HG03571 (cell line): Measurements from ENCODE around the gene PDE8A.
"Not testable (repeated sequence)": the region's sequence is repeated elsewhere in the genome, so short reads cannot be mapped to it uniquely, and the experiment has no call there.

Experiments
- ATAC-seq: cut with Tn5 transposase; IDR thresholded peaks from one replicate; pipeline ENCODE4 v1.9.1; 2021; ENCODE audit not compliant: unreplicated experiment

Gene PDE8A

GRCh38 chr15:84988909-84989644 lies 7.4 kb downstream of the PDE8A start:
- no peak for ATAC-seq

DNA sequence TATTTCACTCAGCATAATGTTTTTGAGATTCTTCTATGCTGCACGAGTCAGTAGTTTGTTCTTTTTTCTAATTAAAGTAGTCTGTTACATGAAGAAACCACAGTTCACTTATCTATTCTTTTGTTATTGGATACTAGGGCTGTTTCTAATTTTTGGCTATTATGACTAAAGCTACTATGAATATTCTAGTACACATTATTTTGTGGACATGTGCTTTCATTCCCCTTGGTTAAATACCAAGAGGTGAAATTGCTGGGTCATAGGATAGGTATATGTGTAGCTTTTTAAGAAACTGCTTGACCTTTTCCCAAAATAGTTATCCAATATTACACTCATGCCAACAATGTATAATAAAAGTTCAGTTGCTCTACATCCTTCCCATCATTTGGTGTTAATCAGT lies 8.9 kb downstream of the PDE8A start:
- no peak for ATAC-seq

- no peak for ATAC-seq
Measured at GRCh38 chr15:84991014-84991712, 9.5 kb downstream of the PDE8A start.

- ATAC-seq, result no peak
Measured at GRCh38 chr15:84992157-84992944, 10.7 kb downstream of the PDE8A start.

GRCh38 chr15:84996055-84996454 lies 14.4 kb downstream of the PDE8A start:
- ATAC-seq, result no peak

DNA sequence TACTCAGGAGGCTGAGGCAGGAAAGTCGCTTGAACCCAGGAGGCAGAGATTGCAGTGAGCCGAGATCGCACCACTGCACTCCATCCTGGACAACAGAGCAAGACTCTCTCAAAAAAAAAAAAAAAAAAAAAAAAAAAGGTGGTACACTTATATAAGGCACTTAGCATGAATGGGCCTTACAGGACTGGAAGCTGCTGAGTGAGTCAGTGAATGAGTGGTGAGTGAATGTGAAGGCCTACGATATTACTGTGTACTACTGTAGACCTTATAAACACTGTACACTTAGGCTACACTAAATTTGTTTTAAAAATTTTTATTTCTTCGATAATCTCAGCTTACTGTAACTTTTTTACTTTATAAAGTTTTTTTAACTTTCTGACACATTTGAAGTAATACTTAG lies 15.1 kb downstream of the PDE8A start:
- not testable (repeated sequence) for ATAC-seq

DNA sequence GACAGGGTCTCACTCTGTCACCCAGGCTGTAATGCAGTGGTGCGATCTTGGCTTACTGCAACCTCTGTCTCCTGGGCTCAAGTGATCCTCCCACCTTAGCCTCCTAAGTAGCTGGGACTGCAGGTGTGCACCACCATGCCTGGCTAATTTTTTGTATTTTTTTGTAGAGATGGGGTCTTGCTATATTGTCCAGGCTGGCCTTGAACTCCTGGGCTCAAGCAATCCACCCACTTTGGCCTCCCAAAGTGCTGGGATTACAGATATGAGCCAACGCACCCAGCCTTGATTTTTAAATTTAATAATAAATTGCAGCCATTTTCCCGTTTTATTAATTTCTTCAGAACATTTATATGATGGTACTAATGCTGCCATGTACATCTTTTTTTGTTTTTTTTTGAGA lies 15.6 kb downstream of the PDE8A start:
- ATAC-seq, result not testable (repeated sequence)

DNA sequence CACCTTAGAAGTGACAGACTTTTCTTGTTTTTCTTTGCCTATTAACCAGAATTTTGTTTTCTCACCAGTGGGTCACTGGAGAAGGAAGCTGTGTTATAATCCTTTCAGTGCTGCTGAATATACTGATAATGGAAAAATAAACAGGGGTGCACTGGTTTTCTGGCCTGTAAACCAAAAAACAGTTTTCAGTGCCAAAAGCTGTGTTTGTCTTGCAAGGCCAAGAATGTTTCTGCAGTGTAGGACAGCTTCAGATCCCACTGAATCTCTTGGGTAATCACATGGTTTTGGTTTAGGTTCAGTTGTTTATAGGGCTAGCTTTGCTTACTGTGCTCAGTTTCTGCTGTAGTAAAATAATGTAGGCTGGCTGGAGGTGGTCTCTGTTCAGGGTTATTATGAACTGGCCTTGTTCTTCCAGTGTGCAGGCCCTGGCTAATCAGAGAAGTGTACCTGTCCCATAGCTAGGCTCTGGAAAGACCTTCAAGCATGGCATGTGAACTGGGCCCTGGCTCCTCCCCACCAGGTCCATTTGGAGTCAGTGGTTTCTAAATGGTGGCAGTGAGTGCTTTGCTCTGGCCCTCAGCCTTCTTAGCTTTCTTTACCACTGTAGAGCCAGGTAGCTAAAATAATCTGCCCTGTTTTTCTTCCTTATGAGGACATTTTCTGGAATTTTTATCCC lies 18.7 kb downstream of the PDE8A start:
- ATAC-seq, result no peak

DNA sequence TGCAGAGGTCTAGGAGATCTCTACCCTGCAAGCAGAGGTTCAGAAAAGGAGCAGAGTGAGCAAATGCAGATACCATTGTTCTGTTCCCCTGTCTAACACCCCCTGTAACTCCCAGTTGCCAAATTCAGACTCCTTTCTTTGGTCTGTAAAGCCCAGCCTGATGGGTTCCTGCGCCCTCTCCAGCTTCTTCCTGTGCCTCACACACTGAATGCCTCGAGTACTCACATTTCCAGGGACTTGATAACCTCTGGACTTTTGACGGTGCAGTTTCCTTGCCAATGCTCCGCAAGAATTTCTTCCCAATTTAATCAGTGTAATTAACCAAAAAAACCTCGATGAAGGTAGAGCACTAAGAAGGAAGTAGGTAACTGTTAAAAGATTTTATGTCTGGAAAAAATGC lies 19.3 kb downstream of the PDE8A start:
- no peak for ATAC-seq

DNA sequence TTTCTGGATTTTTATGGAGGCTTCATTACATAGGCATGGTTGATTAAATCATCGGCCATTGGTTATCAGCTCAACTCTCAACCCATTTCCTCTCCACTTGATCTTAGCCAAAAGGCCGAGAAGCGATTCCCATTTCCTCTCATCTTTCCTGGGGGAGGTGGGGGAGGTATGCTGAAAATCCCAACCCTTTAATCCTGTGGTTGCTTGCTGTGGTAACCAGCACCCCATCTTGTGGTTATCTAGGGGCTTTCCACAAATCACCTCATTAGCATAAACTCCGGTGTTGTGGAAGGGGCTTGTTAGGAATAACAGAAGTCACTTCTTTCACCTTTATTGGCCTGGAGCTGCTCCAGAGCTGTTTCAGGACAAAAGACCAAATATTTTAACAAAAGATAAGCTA lies 20.9 kb downstream of the PDE8A start:
- no peak for ATAC-seq

DNA sequence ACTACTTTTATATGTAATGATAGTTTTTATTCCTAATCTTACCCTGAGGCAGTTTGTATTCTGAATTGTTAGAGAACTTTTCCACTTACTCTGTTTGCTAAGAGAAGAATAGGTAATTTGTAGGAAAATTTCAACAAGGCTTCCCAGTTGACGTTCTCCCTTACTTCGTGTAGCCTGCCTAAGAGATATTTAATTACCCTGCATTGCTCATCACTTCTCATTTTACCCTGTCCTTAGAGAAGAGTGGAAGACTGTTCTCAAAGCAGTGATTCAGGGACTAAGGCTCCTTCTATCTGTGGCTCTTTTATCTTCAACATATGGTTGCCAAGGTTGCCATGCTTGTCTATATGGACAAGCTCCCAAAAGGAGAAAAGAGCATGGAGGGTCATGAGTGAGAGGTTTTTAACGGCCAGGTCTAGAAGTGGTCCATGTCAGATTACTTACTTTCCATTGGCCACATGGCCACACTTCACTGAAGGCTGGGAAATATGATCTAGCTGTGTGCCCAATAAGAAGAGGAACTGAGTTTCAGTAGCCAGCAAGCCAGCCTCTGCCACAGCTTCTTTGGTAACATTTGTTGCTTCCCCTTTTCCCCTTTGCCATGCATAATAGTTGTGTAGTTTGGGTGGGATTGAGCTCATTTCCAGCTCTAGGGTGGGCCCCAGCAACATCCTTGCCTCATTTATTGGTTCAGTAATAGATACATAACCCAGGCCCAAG lies 22.1 kb downstream of the PDE8A start:
- ATAC-seq, result no peak

- ATAC-seq, result no peak
Measured at GRCh38 chr15:85004550-85004949, 22.9 kb downstream of the PDE8A start.

DNA sequence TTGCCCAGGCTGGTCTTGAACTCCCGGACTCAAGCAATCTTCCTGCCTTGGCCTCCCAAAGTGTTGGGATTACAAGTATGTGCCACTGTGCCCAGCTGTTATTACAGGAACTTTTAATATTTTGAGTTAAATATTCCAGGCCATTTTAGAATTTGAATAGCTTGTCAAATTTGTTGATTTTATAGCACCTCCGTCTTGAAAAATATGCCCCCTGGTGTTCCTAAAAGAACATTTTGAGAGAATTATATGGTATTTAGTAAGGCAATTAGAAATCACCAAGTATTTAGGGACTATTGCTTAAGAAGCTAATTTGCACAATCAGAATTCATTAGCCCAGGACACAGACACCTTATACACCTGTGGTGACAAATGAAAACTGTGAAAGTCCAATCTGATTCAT lies 23.7 kb downstream of the PDE8A start:
- ATAC-seq, result no peak

DNA sequence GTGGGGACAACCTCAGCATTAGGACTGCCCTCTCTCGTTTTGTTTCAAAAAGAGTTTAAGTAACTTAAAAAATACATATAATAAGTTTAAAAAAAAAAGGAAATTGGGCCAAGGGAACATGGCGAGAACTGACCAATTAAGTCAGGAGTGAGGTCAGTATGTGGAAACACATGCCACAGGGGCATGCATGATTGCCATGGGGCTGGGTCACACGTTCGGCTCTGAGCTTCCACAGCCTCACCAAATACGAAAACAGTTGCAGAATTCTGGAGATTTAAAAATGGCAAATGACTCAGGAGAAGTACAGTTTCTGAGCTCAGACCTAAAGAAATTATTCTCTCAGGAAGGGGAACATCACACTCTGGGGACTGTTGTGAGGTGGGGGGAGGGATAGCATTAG lies 24.1 kb downstream of the PDE8A start:
- ATAC-seq, result no peak

- ATAC-seq, result no peak
Measured at GRCh38 chr15:85006201-85006600, 24.5 kb downstream of the PDE8A start.

DNA sequence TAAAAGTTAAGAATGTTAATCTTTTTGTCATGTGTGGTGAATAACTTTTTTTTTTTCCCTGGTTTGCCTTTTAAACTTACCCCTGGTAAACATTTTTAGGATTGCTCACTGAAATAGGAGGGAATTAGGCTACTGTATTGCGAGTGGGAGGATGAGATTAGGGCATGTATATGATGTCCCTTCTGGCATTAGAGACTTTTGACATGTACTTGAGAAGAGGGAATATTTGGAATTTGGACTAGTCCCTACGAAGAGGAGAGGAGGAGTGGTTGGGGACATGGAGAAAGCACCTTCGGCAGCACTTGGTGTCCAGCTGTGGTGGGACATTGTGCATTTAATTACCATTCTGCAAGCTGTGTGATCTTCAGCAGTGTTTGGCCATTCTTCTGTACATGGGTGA lies 25.0 kb downstream of the PDE8A start:
- ATAC-seq, result no peak

- ATAC-seq, result no peak
Measured at GRCh38 chr15:85007137-85007536, 25.5 kb downstream of the PDE8A start.

GRCh38 chr15:85007741-85008397 lies 26.2 kb downstream of the PDE8A start:
- ATAC-seq, result no peak

DNA sequence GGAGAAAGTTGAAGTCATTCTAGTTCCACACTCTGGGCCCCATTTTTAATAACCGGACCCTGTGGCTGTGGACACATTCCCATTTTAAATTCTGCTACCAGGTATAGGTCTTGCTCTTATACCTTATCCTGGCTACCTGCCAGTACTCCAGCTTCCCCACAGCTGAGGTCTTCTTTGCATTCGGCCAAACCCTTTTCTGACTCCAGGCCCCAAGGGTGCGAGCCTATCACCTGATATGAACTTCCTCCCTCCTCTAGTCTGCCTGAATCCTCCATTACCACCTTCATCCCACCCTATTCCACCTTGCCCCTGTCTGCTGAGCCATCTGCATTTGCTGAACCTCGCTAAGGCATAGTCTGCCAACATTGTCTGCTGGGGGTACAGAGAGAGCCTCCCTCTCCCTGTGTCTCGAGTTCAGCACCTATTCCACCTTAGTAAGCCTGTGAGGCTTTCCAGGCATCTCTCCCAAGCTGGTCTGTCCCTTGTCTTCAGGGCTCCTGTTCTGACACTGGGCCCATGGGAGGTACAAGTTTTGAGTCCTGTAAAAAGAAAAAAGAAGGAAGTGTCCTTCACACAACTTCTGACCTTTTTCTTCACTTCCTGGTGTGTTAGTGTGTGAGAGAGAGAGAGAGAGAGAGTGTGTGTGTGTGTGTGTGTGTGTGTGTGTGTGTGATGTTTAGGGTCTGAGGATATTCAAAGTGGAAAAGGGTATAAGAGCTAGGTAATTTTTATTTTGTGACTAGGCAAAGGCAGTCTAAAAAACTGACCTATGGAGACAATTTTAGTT lies 27.0 kb downstream of the PDE8A start:
- ATAC-seq, result no peak
